HepG2 (cell line): ENCODE data around the gene DNAJB11. TPM values are rescaled to one million over a fixed set of nuclear protein-coding genes. Genes with fewer than 3 reads are reported as not detected.
A peak's percentile ranks its signal among the peaks of the same experiment; 100 is the strongest.

Source experiments
- ATM ChIP-seq: fragments of 450-650 bp; IDR thresholded peaks from 2 replicates; pipeline ENCODE4 v1.7.1; 2017; ENCODE audit warnings: mild to moderate bottlenecking, borderline replicate concordance
- CENPX ChIP-seq: sonication (generic); formaldehyde crosslinking; IDR thresholded peaks from 2 replicates; pipeline ENCODE4 v1.9.0; 2021; ENCODE audit warnings: mild to moderate bottlenecking, missing genetic modification reagents, moderate library complexity
- HHEX ChIP-seq: IDR thresholded peaks from 2 replicates; pipeline ENCODE4 v1.6.1; 2016; ENCODE audit warnings: control low read depth
- MED1 ChIP-seq: sonication (generic); formaldehyde crosslinking; IDR thresholded peaks from 2 replicates; pipeline ENCODE4 v1.4.0; 2020; ENCODE audit warnings: missing genetic modification reagents
- MLXIP ChIP-seq: sonication (generic); formaldehyde crosslinking; IDR thresholded peaks from 2 replicates; pipeline ENCODE4 v1.9.0; 2021; ENCODE audit warnings: missing genetic modification reagents, borderline replicate concordance
- PLSCR1 ChIP-seq: sonication (generic); formaldehyde crosslinking; IDR thresholded peaks from 2 replicates; pipeline ENCODE4 v1.5.0; 2020; ENCODE audit warnings: missing genetic modification reagents, mild to moderate bottlenecking, borderline replicate concordance
- RFX3 ChIP-seq: IDR thresholded peaks from 2 replicates; pipeline ENCODE4 v1.6.1; 2016; ENCODE audit warnings: missing biosample characterization, missing genetic modification reagents
- SMARCC2 ChIP-seq: fragments of 450-650 bp; IDR thresholded peaks from 2 replicates; pipeline ENCODE4 v1.6.1; 2017; ENCODE audit warnings: antibody characterized with exemption, mild to moderate bottlenecking
- SP140L ChIP-seq: sonication (generic); formaldehyde crosslinking; IDR thresholded peaks from 2 replicates; pipeline ENCODE4 v1.4.0; 2020; ENCODE audit warnings: missing genetic modification reagents, borderline replicate concordance
- SRF ChIP-seq: IDR thresholded peaks from 2 replicates; pipeline ENCODE4 v1.6.1; 2011; ENCODE audit warnings: mild to moderate bottlenecking, low read depth, low read length, moderate library complexity
- TEF ChIP-seq: sonication (generic); formaldehyde crosslinking; IDR thresholded peaks from 2 replicates; pipeline ENCODE4 v1.5.0; 2020; ENCODE audit warnings: missing genetic modification reagents
- THAP8 ChIP-seq: sonication (generic); formaldehyde crosslinking; IDR thresholded peaks from 2 replicates; pipeline ENCODE4 v1.5.1; 2020; ENCODE audit warnings: missing genetic modification reagents, mild to moderate bottlenecking, borderline replicate concordance
- ZBTB21 ChIP-seq: sonication (generic); formaldehyde crosslinking; IDR thresholded peaks from 2 replicates; pipeline ENCODE4 v1.4.0; 2020; ENCODE audit warnings: missing genetic modification reagents
- ZFP36L1 ChIP-seq: sonication (generic); formaldehyde crosslinking; IDR thresholded peaks from 2 replicates; pipeline ENCODE4 v1.8.0; 2022; ENCODE audit warnings: mild to moderate bottlenecking, missing genetic modification reagents, moderate library complexity
- ZMAT3 ChIP-seq: sonication (generic); formaldehyde crosslinking; conservative IDR thresholded peaks from 2 replicates; pipeline ENCODE4 v1.7.0; 2021; ENCODE audit warnings: missing genetic modification reagents
- ZMYM3 ChIP-seq: sonication (generic); formaldehyde crosslinking; IDR thresholded peaks from 2 replicates; pipeline ENCODE4 v1.5.1; 2020; ENCODE audit warnings: mild to moderate bottlenecking, missing genetic modification reagents
- ZNF362 ChIP-seq: sonication (generic); formaldehyde crosslinking; IDR thresholded peaks from 2 replicates; pipeline ENCODE4 v1.4.0; 2020; ENCODE audit warnings: missing genetic modification reagents, mild to moderate bottlenecking, borderline replicate concordance
- ZNF430 ChIP-seq: sonication (generic); formaldehyde crosslinking; IDR thresholded peaks from 2 replicates; pipeline ENCODE4 v1.9.0; 2021; ENCODE audit warnings: mild to moderate bottlenecking, missing genetic modification reagents
- ZNF512B ChIP-seq: sonication (generic); formaldehyde crosslinking; IDR thresholded peaks from 2 replicates; pipeline ENCODE4 v1.5.1; 2020; ENCODE audit warnings: missing genetic modification reagents, mild to moderate bottlenecking, borderline replicate concordance
- ZNF775 ChIP-seq: sonication (generic); formaldehyde crosslinking; IDR thresholded peaks from 2 replicates; pipeline ENCODE4 v1.4.0; 2020; ENCODE audit warnings: missing genetic modification reagents, mild to moderate bottlenecking, moderate library complexity, borderline replicate concordance
- ZNF839 ChIP-seq: sonication (generic); formaldehyde crosslinking; IDR thresholded peaks from 2 replicates; pipeline ENCODE4 v1.4.0; 2020; ENCODE audit warnings: missing genetic modification reagents, mild to moderate bottlenecking, borderline replicate concordance
- polyA plus RNA-seq, 8 experiments: library from polyadenylated mRNA; depleted of rRNA in 3 of 8; stranded (reverse) in 7 of 8; unstranded in 1 of 8; fragments of >200 nt; fragmentation: Illumina TruSeq in 4 of 8; extraction: Trizol in 4 of 8; gene quantifications; 2 replicates each; pipeline versions ENCODE4 v1.2.1 to v1.2.3, GENCODE V29; 2011 to 2016; ENCODE audit warnings: low read depth in 4 of 8, missing spikeins in 1 of 8, mixed read lengths in 1 of 8; ENCODE audit not compliant: insufficient read depth in 1 of 8
- total RNA-seq, 5 experiments: library from RNA; depleted of rRNA; stranded (reverse); fragments of >200 nt; fragmentation: Illumina TruSeq; extraction: Trizol; gene quantifications; 2 replicates each; pipeline ENCODE4 v1.2.3, GENCODE V29; 2016; ENCODE audit warnings: low read depth in 1 of 5

DNAJB11 gene
- total and polyA plus RNA-seq, 2 of the 13 experiments (the other 11 are each of a cell fraction or from before 2014, with no cell fraction given), result 41.0 to 132 TPM

GRCh38 chr3:186599142-186599784 is 28.7 kb downstream of the DNAJB11 start (continued):
- TF ChIP-seq SP140L (CRISPR knock-in tag), result no peak
- TF ChIP-seq ZNF512B (CRISPR knock-in tag), result no peak
- TF ChIP-seq ZNF839 (CRISPR knock-in tag), result no peak
- peak; percentile 57; the same call in 1 of the 2 replicates for TF ChIP-seq ZNF362
- peak; percentile 99 for TF ChIP-seq MED1 (CRISPR knock-in tag)
- TF ChIP-seq RFX3 (CRISPR knock-in tag), result no peak
- TF ChIP-seq ZNF775 (CRISPR knock-in tag), result no peak
- 0 out of 2 replicates have a peak, but pooled peaks have one; percentile 12 for TF ChIP-seq ZNF430 (CRISPR knock-in tag)
- no peak for TF ChIP-seq HHEX (CRISPR knock-in tag)
- no peak for TF ChIP-seq SRF
- TF ChIP-seq CENPX (CRISPR knock-in tag), result no peak
- TF ChIP-seq PLSCR1 (CRISPR knock-in tag), result no peak
- no peak for TF ChIP-seq ZFP36L1 (CRISPR knock-in tag)
- TF ChIP-seq TEF (CRISPR knock-in tag), result no peak
- TF ChIP-seq ZBTB21 (CRISPR knock-in tag), result peak; percentile 69; the same call in 1 of the 2 replicates
- TF ChIP-seq ZMAT3, result peak; percentile 77
- no peak for TF ChIP-seq MLXIP (CRISPR knock-in tag)
- TF ChIP-seq ATM, result no peak
- no peak for TF ChIP-seq SMARCC2
- TF ChIP-seq THAP8, result no peak
- TF ChIP-seq ZMYM3 (CRISPR knock-in tag), result no peak; the same call in 1 of the 2 replicates
